K562 (cell line): ENCODE measurements around the gene ENG. TPM values are rescaled to one million over a fixed set of nuclear protein-coding genes. Genes with fewer than 3 reads are reported as not detected.
"Not testable (repeated sequence)": the region's sequence is repeated elsewhere in the genome, so short reads cannot be mapped to it uniquely, and the experiment has no call there.

Source experiments
- ATAC-seq: fragments of 200-7000 bp; cut with Tn5 transposase; 3 replicates; pipeline ENCODE4 v1.9.1; 2020; ENCODE audit warnings: moderate library complexity
- BruUV-seq: library from RNA; stranded (reverse); fragments of 400-500 nt; replicated peaks from 2 replicates; lab custom pipeline; 2021; lab: Mats Ljungman, UMichigan
- CTCF ChIA-PET: fragments of 300-600 bp; formaldehyde crosslinking; extraction: SDS; loops from one replicate; lab custom pipeline; 2021; ENCODE audit warnings: low intra/inter-chr PET ratio; lab: Yijun Ruan, JAX
- POLR2A ChIA-PET: fragments of 300-600, 350-650 bp; sonication (Branson Sonifier 250); formaldehyde crosslinking; extraction: SDS; loops from one replicate; lab custom pipeline; 2021; ENCODE audit warnings: antibody characterized with exemption, inconsistent platforms; lab: Yijun Ruan, JAX
- DNase-seq, 4 experiments: peaks; one replicate each; pipeline versions ENCODE4 v3.0.0 to v3.0.0-alpha.2; 2011 to 2018; ENCODE audit warnings: low spot score in 3 of 4, mixed read lengths in 3 of 4; ENCODE audit errors: extremely low read depth in 1 of 4
- FAIRE-seq: peaks from 2 replicates; lab custom pipeline; 2011; peaks lifted over from hg19 to GRCh38; lab: Jason Lieb, UNC
- H2AFZ ChIP-seq: 2 replicates; pipeline ENCODE4 v1.6.0; 2011; ENCODE audit warnings: low read depth, low read length, control low read depth, inconsistent platforms
- H3K27ac ChIP-seq: fragments of 200-600 bp; 3 replicates; pipeline ENCODE4 v1.8.0; 2011; ENCODE audit warnings: low read depth, mild to moderate bottlenecking, control low read depth, inconsistent platforms, low read length, moderate library complexity, mixed read lengths; ENCODE audit errors: extremely low read depth
- H3K27me3 ChIP-seq, 2 experiments: fragments of 300-600 bp in 1 of 2; 2 replicates in 1 of 2; 3 replicates in 1 of 2; pipeline versions ENCODE4 v1.6.0 to v1.8.0; 2011; ENCODE audit warnings: inconsistent platforms in 2 of 2, low read length in 2 of 2, mild to moderate bottlenecking in 1 of 2, mixed read lengths in 1 of 2, moderate library complexity in 1 of 2; ENCODE audit not compliant: control insufficient read depth in 2 of 2, insufficient read depth in 2 of 2
- H3K36me3 ChIP-seq: fragments of 300-600 bp; 3 replicates; pipeline ENCODE4 v1.8.0; 2011; ENCODE audit warnings: mild to moderate bottlenecking, low read length, inconsistent platforms; ENCODE audit not compliant: control insufficient read depth, insufficient read depth
- H3K4me1 ChIP-seq, 2 experiments: fragments of 200-600 bp in 1 of 2; replicated peaks in 1 of 2; 2 replicates in 1 of 2; 3 replicates in 1 of 2; pipeline versions ENCODE4 v1.5.1 to v1.8.0; 2011; ENCODE audit warnings: inconsistent platforms in 2 of 2, low read length in 2 of 2, mild to moderate bottlenecking in 1 of 2, mixed read lengths in 1 of 2, moderate library complexity in 1 of 2; ENCODE audit not compliant: control insufficient read depth in 2 of 2, insufficient read depth in 2 of 2
- H3K4me2 ChIP-seq: 2 replicates; pipeline ENCODE4 v1.6.1; 2011; ENCODE audit warnings: low read length, control low read depth, inconsistent platforms, mixed read lengths; ENCODE audit not compliant: insufficient read depth
- H3K4me3 ChIP-seq: fragments of 200-600 bp; sonication (generic), shearing (Covaris generic); 2 replicates; pipeline ENCODE4 v1.5.1; 2016; ENCODE audit warnings: control low read depth, inconsistent platforms
- H3K79me2 ChIP-seq: fragments of 200-600 bp; 3 replicates; pipeline ENCODE4 v1.8.0; 2011; ENCODE audit warnings: low read length, inconsistent platforms; ENCODE audit not compliant: control insufficient read depth, insufficient read depth
- H3K9ac ChIP-seq, 2 experiments: 2 replicates each; pipeline versions ENCODE4 v1.6.0 to v1.6.1; 2011; ENCODE audit warnings: low read depth in 2 of 2, low read length in 2 of 2, control low read depth in 1 of 2, inconsistent platforms in 1 of 2, mild to moderate bottlenecking in 1 of 2, mixed read lengths in 1 of 2; ENCODE audit not compliant: insufficient read depth in 1 of 2
- H3K9me1 ChIP-seq: one replicate; pipeline ENCODE4 v1.6.0; 2011; ENCODE audit warnings: inconsistent platforms, mild to moderate bottlenecking, low read length, moderate library complexity; ENCODE audit not compliant: control insufficient read depth, insufficient read depth
- H3K9me3 ChIP-seq: replicated peaks from 2 replicates; pipeline ENCODE4 v1.5.1; 2011; ENCODE audit warnings: low read depth, low read length, inconsistent platforms; ENCODE audit not compliant: control insufficient read depth, insufficient read depth
- H4K20me1 ChIP-seq: replicated peaks from 2 replicates; pipeline ENCODE4 v1.6.1; 2011; ENCODE audit warnings: low read length, inconsistent platforms, mixed read lengths; ENCODE audit not compliant: control insufficient read depth, insufficient read depth
- BCOR ChIP-seq: fragments of 450-650 bp; IDR thresholded peaks from 2 replicates; pipeline ENCODE4 v1.6.1; 2016
- FOXP1 ChIP-seq: sonication (generic); formaldehyde crosslinking; IDR thresholded peaks from 2 replicates; pipeline ENCODE4 v1.8.0; 2022; ENCODE audit warnings: mild to moderate bottlenecking, missing genetic modification reagents
- NFIC ChIP-seq: fragments of 450-650 bp; IDR thresholded peaks from 2 replicates; pipeline ENCODE4 v1.6.1; 2017; ENCODE audit warnings: mild to moderate bottlenecking, inconsistent platforms
- RBFOX2 ChIP-seq: fragments of 200-400 bp; formaldehyde crosslinking; IDR thresholded peaks from 2 replicates; pipeline ENCODE4 v1.6.1; 2017; ENCODE audit warnings: low read depth, mild to moderate bottlenecking, low read length, moderate library complexity
- RBM25 ChIP-seq: fragments of 200-400 bp; formaldehyde crosslinking; IDR thresholded peaks from 2 replicates; pipeline ENCODE4 v1.6.1; 2018; ENCODE audit warnings: low read length, low read depth, moderate library complexity; ENCODE audit not compliant: severe bottlenecking
- ZNF121 ChIP-seq: sonication (generic); formaldehyde crosslinking; conservative IDR thresholded peaks from 2 replicates; pipeline ENCODE4 v1.8.0; 2022; ENCODE audit warnings: missing genetic modification reagents
- WGBS: fragments of 100-300 bp; shearing (Covaris generic); methylation state at CpG from one replicate; pipeline ENCODE4 v1.1.6; 2016; ENCODE audit warnings: low coverage, mixed read lengths; ENCODE audit not compliant: insufficient coverage; ENCODE audit errors: missing lambda C conversion rate; 5-methylcytosine and 5-hydroxymethylcytosine counted together
- in situ Hi-C: fragments of 300-500 bp; cut with MboI; formaldehyde crosslinking; loops from 4 replicates; pipeline ENCODE4 v1.15.0; 2018; ENCODE audit warnings: inconsistent platforms, mixed read lengths
- intact Hi-C: fragments of 100-400 bp; cut with micrococcal nuclease; formaldehyde crosslinking; loops from 2 replicates; pipeline ENCODE4 v1.14.2; 2022
- polyA plus RNA-seq, 8 experiments: library from polyadenylated mRNA; depleted of rRNA in 4 of 8; stranded (reverse) in 5 of 8; unstranded in 3 of 8; fragments of >200 nt; fragmentation: Nextera tagmentation in 2 of 8; fragmentation: Illumina TruSeq in 1 of 8; extraction: Ambion mirVana in 2 of 8; extraction: Trizol in 1 of 8; gene quantifications; 2 replicates each; pipeline versions ENCODE4 v1.2.1 to v1.2.3, GENCODE V29; 2011 to 2014; ENCODE audit warnings: inconsistent platforms in 1 of 8, missing spikeins in 1 of 8
- total RNA-seq, 7 experiments: library from RNA; depleted of rRNA in 6 of 7; stranded (reverse); fragments of >200 nt in 6 of 7; fragmentation: Illumina TruSeq in 2 of 7; extraction: Trizol in 2 of 7; gene quantifications; 2 replicates each; pipeline versions ENCODE4 v1.2.1 to v1.2.3, GENCODE V29; 2011 to 2021; ENCODE audit warnings: low replicate concordance in 1 of 7

ENG gene
- total and polyA plus RNA-seq, 9 of the 15 experiments (the other 6 are each of a cell fraction or from before 2014, with no cell fraction given), result 0.04 to 0.40 (median 0.14) TPM; not detected in 1

DNA sequence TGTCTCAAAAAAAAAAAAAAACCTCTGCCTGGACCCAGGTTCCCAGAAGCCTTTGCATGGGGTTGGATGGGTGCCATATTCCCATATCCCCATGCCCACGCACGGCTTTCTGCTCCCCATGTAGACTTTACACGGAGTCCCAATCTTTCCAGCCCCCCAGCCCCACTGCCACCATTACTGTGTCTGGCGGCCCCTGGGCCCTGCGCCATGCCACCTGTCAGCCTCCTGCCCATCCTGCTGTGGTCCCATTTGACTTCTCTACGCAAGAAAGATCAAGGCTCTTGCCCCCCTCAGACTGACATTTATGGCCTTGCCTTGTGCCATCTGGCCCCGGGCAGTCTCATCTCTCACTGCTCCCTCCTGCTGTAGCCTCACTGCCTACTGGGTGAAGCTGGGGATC, 29.5 kb upstream of the ENG start:
- DNase-seq (no peak), FAIRE-seq (no peak), ATAC-seq (no peak)
- no peaks in the 10 kb centered on the region for H3K9me3 ChIP-seq
- H2AFZ ChIP-seq, result no peak overlapping the region
- no peak overlapping the region for H3K4me3 ChIP-seq
- ChIA-PET POLR2A (interaction anchor here (2.4 kb wide), 1 partner anchor 13 kb away, joined by 12 read pairs; no protein-coding TSS in a partner anchor), CTCF (no interaction called here)
- intact Hi-C loops (no loop called here), in situ Hi-C loops (no loop called here)
- H3K36me3 ChIP-seq, result peaks cover 33% of the 10 kb centered on the region
- peaks cover 0 to 29% of the 10 kb centered on the region in 2 experiments; a peak in 3 of 5 replicates for H3K4me1 ChIP-seq
- no peaks in the 10 kb centered on the region for H3K27me3 ChIP-seq
- H3K9me1 ChIP-seq, result no peaks in the 10 kb centered on the region
- H3K79me2 ChIP-seq, result no peaks in the 10 kb centered on the region
- no peak overlapping the region for H3K27ac ChIP-seq
- no peak overlapping the region for H3K4me2 ChIP-seq
- peak; percentile 34; the same call in 1 of the 2 replicates for TF ChIP-seq NFIC
- no peak for TF ChIP-seq FOXP1
- TF ChIP-seq RBFOX2, result 0 out of 2 replicates have a peak, but pooled peaks have one; percentile 33
- BruUV-seq, result no TSS peak
- no peaks in the 10 kb centered on the region for H4K20me1 ChIP-seq
- no peak overlapping the region for H3K9ac ChIP-seq
- 88% methylated on average over 6 of the region's 7 CpGs for WGBS

DNA sequence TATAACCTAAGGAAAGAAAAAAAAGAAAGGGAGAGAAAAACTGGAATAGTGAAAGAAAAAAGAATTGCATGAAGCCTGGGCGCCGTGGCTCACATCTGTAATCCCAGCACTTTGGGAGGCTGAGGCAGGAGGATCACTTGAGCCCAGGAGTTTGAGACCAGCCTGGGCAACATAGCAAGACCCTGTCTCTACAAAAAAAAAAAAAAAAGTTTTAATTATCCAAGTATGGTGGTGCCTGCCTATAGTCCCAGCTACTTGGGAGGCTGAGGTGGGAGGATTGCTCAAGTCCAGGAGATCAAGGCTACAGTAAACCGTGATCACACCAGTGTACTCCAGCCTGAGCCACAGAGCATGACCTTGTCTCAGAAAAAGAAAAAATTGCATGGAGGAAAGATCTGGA, 27.3 kb upstream of the ENG start:
- intact Hi-C loops, H3K27ac ChIP-seq, FAIRE-seq, H3K79me2 ChIP-seq, H4K20me1 ChIP-seq, CTCF ChIA-PET, ATAC-seq, BruUV-seq, H3K4me3 ChIP-seq, H3K9me3 ChIP-seq, H3K9me1 ChIP-seq, H3K4me2 ChIP-seq, H3K9ac ChIP-seq, DNase-seq, H3K27me3 ChIP-seq, in situ Hi-C loops, H2AFZ ChIP-seq: not testable (repeated sequence)
- POLR2A ChIA-PET, result interaction anchor here (1.0 to 1.9 kb wide), 4 partner anchors 8 to 171 kb away, joined by 3 to 5 read pairs (median 4); no protein-coding TSS in a partner anchor
- H3K36me3 ChIP-seq, result peaks cover 17% of the 10 kb centered on the region; the same call in 1 of the 3 replicates
- TF ChIP-seq BCOR, result peak; percentile 64; the same call in 1 of the 2 replicates
- TF ChIP-seq RBM25, result peak; percentile 58
- peak; percentile 91 for TF ChIP-seq ZNF121 (CRISPR knock-in tag)
- peaks cover 14 to 39% of the 10 kb centered on the region in 2 experiments; a peak in 4 of 5 replicates for H3K4me1 ChIP-seq
- WGBS, result 69% methylated on average over 3 of the region's 3 CpGs
